SIG-M5 (cell line): ENCODE measurements around the gene LRATD1.

ENCODE experiments used
- DNase-seq: peaks from one replicate; lab custom pipeline; 2025; lab: John Stamatoyannopoulos, UW

The LRATD1 gene

DNA sequence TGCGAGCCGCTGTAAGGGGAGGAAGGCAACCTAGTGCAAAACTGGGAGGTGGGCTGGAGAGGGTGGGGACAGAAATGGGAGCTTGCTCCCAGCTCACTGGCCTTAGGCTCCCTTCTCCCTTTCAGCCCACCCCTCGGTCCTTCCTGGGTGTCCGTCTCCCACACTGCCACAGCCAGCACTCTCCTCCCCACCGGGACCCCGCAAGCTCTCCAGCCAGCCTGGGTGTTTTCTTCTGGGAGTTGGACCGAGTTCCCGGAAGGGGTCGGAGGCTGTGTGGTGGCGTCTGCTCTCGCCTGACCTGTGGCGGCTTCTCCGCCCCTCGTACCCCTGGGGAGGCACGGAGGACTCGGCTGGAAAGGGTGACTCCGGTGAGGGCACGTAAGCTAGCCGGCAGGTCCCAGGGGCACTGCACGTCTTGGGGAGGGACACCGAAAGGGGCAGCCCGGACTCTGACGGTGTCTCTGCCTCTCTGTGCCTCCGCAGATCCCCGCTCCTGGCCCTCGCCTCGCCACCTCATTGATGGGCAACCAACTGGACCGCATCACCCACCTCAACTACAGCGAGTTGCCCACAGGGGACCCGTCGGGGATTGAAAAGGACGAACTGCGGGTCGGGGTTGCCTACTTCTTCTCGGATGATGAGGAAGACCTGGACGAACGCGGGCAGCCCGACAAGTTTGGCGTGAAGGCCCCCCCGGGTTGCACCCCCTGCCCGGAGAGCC lies 1.1 kb downstream of the LRATD1 start:
- DNase-seq, result no peak

DNA sequence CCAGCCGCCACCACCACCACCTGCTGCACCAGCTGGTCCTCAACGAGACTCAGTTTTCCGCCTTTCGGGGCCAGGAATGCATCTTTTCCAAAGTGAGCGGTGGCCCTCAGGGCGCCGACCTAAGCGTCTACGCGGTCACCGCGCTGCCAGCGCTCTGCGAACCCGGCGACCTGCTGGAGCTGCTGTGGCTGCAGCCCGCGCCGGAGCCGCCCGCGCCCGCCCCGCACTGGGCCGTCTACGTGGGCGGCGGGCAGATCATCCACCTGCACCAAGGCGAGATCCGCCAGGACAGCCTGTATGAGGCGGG lies 1.6 kb downstream of the LRATD1 start:
- no peak for DNase-seq

DNA sequence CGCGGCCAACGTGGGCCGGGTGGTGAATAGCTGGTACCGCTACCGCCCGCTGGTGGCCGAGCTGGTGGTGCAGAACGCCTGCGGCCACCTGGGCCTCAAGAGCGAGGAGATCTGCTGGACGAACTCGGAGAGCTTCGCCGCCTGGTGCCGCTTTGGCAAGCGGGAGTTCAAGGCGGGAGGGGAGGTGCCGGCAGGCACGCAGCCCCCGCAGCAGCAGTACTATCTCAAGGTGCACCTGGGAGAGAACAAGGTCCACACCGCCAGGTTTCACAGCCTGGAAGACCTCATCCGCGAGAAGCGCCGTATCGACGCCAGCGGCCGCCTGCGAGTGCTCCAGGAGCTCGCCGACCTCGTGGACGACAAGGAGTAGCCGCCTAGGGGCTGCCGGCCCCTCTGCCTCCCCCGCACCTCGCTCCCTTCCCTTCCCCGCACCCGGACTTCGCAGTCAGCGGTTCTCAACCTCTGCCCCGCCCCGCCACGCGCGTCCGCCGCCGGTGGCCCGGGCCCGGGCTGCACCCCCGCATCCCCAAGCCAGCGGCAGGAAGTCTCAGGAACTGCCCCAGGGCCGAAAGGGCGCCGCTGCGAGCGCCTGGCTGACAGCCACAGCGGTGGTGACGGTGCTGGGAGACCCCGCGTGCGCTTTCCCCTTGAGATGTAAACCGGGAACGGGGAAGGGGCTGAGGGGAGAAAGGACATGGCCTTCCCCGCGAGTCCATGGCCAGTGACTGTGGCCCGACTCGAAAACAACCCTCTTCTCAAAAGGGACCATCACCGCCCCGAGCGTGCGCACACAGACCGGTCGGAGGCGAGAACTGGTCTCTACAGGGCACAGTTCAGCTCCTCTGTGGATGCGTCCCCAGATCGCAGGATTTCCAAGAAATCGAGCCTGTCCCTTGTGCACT lies 2.2 kb downstream of the LRATD1 start:
- no peak for DNase-seq

DNA sequence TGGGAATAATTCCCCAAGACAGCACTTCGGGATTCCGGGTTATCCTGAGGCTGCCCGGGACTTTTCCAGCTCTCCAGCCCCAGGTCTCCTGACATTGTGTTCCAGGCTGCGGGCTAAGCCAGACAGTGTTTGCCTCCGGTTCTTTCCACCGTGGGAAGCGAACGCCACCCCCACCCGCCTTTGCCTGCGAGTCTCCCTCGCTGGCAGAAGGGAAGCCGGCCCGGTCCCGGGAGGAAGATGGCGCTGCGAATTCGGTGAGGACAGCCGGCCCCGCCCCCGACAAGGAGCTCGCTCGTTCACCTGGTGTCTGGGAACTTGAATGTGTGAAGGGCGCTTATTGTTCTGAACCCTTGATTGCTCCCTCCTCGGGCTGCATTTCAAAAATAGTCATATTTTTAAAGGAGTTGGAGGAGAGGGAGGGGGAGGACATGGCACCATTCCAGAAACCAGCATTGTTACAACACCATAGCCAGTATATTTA lies 2.9 kb downstream of the LRATD1 start:
- no peak for DNase-seq

DNA sequence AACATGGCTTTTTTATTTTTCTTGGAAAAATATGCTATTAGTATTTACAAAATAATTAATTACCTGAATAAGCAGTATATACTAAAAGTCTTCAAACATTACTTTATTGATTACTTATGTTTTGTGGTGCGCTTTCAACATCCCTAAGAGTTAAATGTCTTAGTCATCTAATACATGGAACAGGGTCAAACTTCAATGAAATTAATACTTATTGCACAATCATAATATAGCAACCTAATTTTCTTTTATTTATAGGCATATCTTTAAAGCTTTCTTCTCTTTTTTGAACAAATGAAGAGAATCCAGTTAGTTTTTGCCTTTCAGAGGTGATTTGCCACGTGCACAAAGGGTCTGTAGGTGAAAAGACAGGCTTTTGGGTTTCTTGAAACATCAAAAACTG lies 6.0 kb downstream of the LRATD1 start:
- no peak for DNase-seq

DNA sequence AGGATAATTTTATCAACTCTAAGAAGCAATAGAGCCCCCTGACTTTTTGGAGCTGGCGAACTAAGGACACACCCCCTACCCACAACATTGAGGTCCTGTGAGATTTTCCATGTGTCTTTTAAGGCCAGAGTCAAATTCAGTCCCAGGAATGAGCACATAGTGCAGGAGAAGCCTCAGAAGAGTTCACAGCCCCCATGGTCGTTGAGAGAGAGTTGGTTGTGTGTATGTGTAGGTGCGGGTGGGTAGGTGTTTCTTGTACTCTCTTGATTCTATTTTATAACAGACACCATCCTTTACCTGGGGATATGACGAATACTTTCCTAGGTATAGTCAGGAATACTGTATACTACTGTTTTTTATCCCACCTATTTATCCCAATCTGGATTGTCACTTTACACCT lies 8.6 kb downstream of the LRATD1 start:
- no peak for DNase-seq

DNA sequence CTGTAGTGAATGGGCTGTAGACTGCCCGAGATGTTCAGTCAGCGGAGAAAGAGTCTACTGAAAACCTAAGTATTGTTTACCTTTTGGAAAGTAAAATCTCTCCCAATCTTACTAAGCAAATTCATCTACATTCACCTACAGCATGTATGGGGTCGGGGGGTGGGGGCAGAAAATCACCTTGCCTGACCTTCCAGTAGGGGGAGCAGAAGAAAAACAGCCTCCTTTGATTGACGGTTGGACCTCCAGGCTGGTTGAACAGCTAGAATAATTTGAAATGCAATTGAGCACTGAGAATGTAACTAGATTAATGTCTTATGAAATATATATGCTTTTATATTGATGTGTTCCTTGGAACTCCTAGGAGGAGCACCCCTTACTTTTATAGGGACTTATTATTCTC lies 10.0 kb downstream of the LRATD1 start:
- no peak for DNase-seq

DNA sequence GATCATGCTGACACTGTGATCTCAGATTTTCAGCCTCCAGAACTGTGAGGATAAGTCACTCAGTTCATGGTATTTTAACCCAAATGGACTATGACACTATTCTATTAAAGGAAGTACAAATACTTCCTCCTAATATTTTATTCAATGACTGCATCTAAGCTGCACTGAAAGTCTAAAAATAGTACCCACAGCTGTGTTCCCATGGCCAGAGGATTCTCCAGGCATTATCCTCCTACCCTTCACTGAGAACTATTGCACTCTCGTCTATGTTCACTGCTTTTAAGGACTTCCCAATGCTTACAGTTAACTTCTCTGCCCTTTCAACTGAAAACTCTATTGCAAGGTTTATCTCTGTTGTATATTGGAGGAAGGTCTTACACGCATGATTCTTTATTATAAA lies 15.2 kb downstream of the LRATD1 start:
- DNase-seq, result no peak

DNA sequence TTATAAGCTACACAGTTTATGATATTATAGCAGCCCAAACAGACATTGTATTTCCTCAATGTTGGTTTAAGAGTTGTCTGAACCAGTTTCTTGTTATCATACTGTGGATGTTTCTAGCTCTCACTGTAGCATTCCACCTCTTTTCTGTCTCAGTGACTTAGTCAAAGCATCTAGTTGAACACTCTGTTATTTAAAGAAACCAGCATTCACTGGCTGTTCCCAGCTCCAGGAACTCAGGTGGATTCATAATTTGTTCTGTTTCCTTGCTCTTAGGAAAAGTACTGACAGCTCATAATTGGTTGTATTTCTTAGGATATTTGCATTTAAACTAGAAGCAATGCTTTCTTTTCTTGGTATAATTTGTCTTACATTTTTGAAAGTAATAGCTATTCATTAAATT lies 17.5 kb downstream of the LRATD1 start:
- DNase-seq, result no peak

DNA sequence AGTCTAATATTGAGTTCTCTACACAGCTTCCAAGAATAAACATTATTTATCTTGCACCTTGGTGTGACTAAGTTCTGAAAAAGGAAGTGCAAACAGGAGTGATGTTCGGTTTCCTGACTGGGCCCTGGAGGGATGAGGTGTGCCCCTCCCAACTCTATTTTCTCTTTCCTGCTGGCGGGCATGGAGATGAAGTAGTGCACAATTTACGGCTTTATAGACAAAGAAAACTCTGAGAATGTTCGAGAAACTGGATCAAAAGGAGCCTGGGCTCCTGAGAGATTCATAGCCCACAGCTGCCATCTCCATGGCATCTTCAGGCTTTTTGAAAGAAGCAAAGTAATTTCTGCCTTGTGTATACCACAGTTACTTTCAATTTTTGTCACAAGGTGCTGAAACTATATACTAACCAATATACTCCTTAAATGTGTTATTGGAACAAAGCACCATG lies 22.3 kb downstream of the LRATD1 start:
- no peak for DNase-seq

DNA sequence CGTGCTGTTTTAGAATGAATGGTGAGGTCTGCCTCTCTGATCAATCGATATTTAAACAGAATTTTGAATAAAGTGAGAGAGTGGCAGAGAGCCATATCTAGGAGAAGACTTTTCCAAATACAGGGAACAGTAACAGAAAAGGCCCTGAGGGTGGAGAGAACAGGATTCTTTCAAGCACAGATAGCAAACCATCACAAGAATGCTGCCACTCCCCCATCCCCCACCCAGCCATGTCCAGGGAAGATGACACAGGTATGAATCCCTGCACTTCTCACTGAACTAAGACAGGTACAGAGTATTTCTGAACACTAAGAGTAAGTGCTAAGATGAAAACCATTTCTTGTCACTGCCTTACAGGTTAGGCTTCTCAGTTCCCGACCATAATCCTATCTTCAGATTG lies 23.6 kb downstream of the LRATD1 start:
- no peak for DNase-seq

DNA sequence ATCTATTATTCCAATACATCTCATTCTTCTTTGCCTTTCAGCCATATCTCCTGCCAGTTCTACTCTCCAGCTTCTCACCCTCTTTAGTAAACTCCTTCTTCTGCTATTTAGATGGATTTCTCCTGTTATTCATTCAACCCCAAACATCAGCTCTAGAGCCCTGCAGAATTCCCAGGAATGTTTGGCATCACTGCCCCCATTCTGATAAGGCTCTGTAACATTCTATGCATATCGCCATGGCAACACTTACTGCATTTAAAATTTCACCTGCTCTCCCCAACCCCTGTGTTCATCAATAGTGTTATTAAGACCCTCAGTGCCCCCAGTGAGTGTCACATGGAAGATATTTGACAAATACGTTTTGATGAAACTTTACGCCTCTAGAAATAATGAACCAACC lies 28.6 kb downstream of the LRATD1 start:
- DNase-seq, result no peak

DNA sequence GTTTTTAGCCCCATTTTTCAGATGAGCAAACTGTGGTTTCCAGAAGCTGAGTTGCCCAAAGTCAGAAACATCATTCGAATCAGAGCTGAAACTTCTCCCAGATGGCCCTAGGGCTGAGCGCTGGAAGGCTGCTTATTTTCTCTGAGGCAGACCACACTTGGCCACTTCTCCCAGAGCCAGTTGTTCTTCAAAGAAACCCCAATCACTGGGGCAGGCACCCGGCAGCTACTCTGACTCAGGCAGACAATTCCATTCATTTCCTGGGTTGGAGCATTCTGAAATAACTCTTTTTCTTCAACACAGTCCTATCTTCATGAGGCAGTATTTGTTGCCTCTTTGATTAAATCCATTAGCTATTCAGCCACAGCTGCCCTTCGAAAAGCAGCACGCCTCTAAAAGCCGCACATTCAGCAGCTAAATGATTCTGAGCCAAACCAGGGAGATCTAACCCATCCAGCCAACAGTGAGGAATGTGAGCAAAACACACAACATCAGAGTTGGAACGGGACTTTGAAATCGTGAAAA lies 40.9 kb downstream of the LRATD1 start:
- no peak for DNase-seq

DNA sequence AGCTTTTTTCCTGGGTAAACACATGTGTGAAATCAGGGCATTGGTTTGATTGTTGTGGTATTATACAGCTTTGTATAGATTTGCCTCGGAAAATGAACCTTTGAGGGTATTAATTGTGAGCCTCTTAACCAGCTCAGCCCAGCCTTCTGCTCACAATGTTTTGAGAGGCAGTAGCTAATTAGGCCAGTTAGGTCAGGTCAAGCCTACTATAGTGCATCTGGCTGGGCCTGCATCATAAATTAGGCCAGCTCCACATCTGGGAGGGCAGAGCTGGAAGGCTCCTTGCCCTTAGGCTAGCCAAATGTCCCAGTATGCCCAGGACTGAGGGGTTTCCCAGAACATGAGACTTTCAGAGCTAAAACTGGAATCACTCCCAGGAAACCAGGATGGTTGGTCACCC lies 43.0 kb downstream of the LRATD1 start:
- no peak for DNase-seq

DNA sequence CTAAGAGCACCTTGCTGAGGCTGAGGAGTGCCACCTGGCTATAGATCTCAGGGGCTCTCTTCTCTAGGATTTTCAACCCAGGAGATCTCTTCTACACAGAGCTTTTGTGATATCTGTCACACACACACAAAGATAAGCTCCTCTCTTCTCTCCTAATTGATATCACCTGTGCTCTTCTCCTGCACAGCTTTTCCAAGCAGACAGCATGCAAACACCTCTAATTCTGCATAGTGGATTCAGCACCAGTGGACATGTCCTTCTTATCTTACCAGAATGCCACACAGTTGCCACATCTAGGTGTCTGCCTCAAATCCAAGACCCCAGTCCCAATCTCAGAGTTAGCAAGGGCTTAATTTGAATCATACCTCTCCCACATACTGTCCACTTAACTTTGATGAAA lies 43.9 kb downstream of the LRATD1 start:
- no peak for DNase-seq

DNA sequence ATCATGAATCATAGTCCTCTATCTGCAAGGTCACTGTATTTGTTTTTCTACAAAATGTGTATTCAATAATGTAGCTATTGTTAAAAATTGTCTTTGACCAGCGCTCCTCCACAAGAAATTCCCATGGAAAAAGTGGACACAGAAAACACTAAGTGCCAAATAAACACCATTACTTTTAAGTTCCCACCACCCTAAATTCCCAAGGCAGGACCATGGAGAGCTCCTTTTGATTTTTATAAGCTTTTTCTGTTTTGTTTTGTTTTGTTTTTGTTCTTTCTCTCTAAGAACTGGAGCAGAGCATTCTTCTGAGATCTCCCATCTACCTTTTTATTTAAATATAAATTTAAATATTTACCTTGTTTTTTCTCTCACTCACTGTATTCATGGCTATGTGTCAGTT lies 44.5 kb downstream of the LRATD1 start:
- no peak for DNase-seq

DNA sequence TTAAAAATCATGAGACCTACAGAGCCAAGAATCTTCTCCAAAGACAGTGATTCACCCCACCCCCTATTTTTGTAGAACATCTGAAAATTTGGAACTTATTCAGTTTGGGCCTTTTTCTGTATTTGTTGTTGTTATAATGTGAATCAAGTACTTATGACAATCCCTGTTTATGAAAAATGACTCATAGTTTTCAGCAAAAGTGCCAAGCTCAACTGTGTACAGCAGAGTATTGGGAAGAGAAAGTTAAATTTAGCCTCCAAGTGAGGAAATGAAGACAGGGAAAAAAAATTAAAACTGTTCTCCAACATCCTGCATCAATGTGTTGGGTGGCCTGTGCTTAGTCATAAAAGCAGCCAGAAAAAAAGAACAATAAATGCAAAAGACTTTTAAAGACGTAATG lies 46.2 kb downstream of the LRATD1 start:
- no peak for DNase-seq

DNA sequence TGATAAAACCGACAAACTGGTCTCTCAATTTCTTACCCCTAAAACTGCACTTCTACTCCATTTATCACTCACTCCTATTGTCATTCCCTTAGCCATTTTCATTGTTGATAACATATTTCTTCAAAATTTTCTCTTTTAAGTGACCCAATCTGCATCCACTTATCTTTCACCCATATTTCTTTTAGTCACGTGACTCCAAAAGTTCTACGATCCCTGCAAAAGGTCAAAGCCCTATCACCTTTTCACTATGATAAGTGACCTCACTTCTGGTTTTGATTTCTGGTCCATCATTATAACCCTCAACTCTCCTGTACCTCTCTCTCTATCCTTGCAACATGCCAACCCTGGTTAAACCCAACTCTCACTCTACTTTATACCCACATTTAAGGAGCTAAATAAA lies 49.1 kb downstream of the LRATD1 start:
- no peak for DNase-seq
